GM12891 (cell line): Measurements from ENCODE around the gene RALGAPA2.

ENCODE experiments used
- POLR2A ChIP-seq: IDR thresholded peaks from 2 replicates; pipeline ENCODE4 v1.6.1; 2011; ENCODE audit warnings: low read depth, low read length, control low read depth
- TAF1 ChIP-seq: IDR thresholded peaks from 2 replicates; pipeline ENCODE4 v1.6.1; 2011; ENCODE audit warnings: low read depth, low read length, control low read depth

DNA sequence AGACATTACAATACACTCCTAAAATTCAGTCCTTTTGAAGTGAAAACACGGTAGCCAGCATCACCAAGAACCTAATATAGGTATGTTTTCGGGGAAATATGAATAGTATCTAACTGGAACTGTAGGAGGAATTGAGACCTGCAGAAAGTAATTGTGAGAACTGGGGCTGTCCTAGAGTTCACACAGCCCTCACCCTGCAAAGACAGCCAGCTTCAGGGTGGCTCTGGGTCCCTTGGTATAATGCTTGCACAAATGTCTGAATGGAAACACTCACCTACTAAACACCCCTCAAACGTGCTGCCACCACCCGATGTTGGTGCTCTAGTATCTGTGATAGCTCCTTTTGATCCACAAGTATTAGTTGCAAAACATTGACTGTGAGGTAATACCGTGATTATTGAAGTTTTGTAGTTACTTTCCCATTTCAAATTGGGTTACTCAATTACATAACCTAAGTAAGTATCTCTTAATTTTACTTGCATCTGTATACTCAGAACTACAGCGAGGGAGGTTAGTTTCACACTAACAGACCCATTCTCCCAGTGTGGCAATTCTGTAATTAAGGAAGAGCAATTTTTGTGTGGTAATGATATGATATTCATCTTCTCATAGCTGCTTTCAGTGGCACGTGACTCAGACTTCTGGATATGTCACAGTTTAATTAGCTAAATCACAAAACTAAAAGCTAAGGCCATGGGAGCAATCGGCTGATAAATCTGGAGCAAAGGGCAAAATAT is 215.0 kb downstream of the RALGAPA2 start:
- TF ChIP-seq POLR2A, result no peak
- no peak for TF ChIP-seq TAF1
